Mesenchymal stem cell (in vitro differentiated cells and primary cell): Measurements from ENCODE around the gene GPA33.

Source experiments
- DNase-seq: peaks from one replicate; pipeline ENCODE4 v3.0.0-alpha.2; 2013
- H2AFZ ChIP-seq: one replicate; pipeline ENCODE4 v1.6.1; 2013; ENCODE audit warnings: low read depth, mild to moderate bottlenecking, control low read depth, inconsistent platforms, low read length, moderate library complexity
- H2AK5ac ChIP-seq: 2 replicates; pipeline ENCODE4 v1.6.1; 2013; ENCODE audit warnings: low read length, moderate library complexity, mild to moderate bottlenecking, inconsistent platforms; ENCODE audit not compliant: severe bottlenecking
- H2BK120ac ChIP-seq: one replicate; pipeline ENCODE4 v1.6.1; 2013; ENCODE audit warnings: low read depth, mild to moderate bottlenecking, inconsistent platforms, low read length, moderate library complexity
- H2BK12ac ChIP-seq, 2 experiments: one replicate each; pipeline ENCODE4 v1.6.1; 2013; ENCODE audit warnings: inconsistent platforms in 2 of 2, low read length in 2 of 2, mild to moderate bottlenecking in 2 of 2, moderate library complexity in 2 of 2, control low read depth in 1 of 2
- H2BK15ac ChIP-seq: one replicate; pipeline ENCODE4 v1.6.1; 2013; ENCODE audit warnings: mild to moderate bottlenecking, low read depth, inconsistent platforms; ENCODE audit not compliant: poor library complexity, severe bottlenecking
- H2BK5ac ChIP-seq: 2 replicates; pipeline ENCODE4 v1.6.1; 2013; ENCODE audit warnings: low read depth, mild to moderate bottlenecking, low read length, control low read depth, inconsistent platforms; ENCODE audit not compliant: poor library complexity, severe bottlenecking
- H3K14ac ChIP-seq, 2 experiments: one replicate each; pipeline ENCODE4 v1.6.1; 2013; ENCODE audit warnings: inconsistent platforms in 2 of 2, low read length in 2 of 2, control low read depth in 1 of 2, mild to moderate bottlenecking in 1 of 2, moderate library complexity in 1 of 2
- H3K18ac ChIP-seq, 2 experiments: one replicate each; pipeline ENCODE4 v1.6.1; 2013; ENCODE audit warnings: inconsistent platforms in 2 of 2, low read length in 2 of 2, control low read depth in 1 of 2, low read depth in 1 of 2, mild to moderate bottlenecking in 1 of 2
- H3K23ac ChIP-seq, 2 experiments: one replicate each; pipeline ENCODE4 v1.6.1; 2013; ENCODE audit warnings: inconsistent platforms in 2 of 2, low read length in 2 of 2, mild to moderate bottlenecking in 2 of 2, moderate library complexity in 2 of 2, control low read depth in 1 of 2
- H3K27ac ChIP-seq: 2 replicates; pipeline ENCODE4 v1.5.1; 2013; ENCODE audit warnings: mild to moderate bottlenecking, moderate library complexity, low read length, control low read depth, inconsistent platforms; ENCODE audit not compliant: poor library complexity, severe bottlenecking
- H3K27me3 ChIP-seq, 2 experiments: 2 replicates each; pipeline versions ENCODE4 v1.6.1 to v1.7.0; 2013; ENCODE audit warnings: low read length in 2 of 2, mild to moderate bottlenecking in 2 of 2, moderate library complexity in 2 of 2, control low read depth in 1 of 2, inconsistent platforms in 1 of 2; ENCODE audit not compliant: control insufficient read depth in 1 of 2, insufficient read depth in 1 of 2
- H3K36me3 ChIP-seq, 2 experiments: 2 replicates each; pipeline versions ENCODE4 v1.6.1 to v1.7.0; 2013; ENCODE audit warnings: low read length in 2 of 2, control low read depth in 1 of 2, inconsistent platforms in 1 of 2, low read depth in 1 of 2, mild to moderate bottlenecking in 1 of 2; ENCODE audit not compliant: insufficient read depth in 2 of 2, control insufficient read depth in 1 of 2
- H3K4ac ChIP-seq, 2 experiments: one replicate each; pipeline ENCODE4 v1.6.1; 2013; ENCODE audit warnings: inconsistent platforms in 2 of 2, low read length in 2 of 2, mild to moderate bottlenecking in 2 of 2, moderate library complexity in 2 of 2, control low read depth in 1 of 2, low read depth in 1 of 2
- H3K4me1 ChIP-seq: 2 replicates; pipeline ENCODE4 v1.6.1; 2013; ENCODE audit warnings: low read depth, low read length, control low read depth; ENCODE audit not compliant: control insufficient read depth, insufficient read depth
- H3K4me2 ChIP-seq: 2 replicates; pipeline ENCODE4 v1.6.1; 2013; ENCODE audit warnings: low read length, mild to moderate bottlenecking, inconsistent platforms; ENCODE audit not compliant: poor library complexity, severe bottlenecking
- H3K4me3 ChIP-seq, 2 experiments: 2 replicates each; pipeline versions ENCODE4 v1.5.1 to v1.7.0; 2013; ENCODE audit warnings: low read length in 2 of 2, mild to moderate bottlenecking in 2 of 2, control low read depth in 1 of 2, low read depth in 1 of 2; ENCODE audit not compliant: insufficient read depth in 1 of 2
- H3K79me1 ChIP-seq: replicated peaks from 2 replicates; pipeline ENCODE4 v1.6.1; 2013; ENCODE audit warnings: mild to moderate bottlenecking, control low read depth, low read length, inconsistent platforms; ENCODE audit not compliant: poor library complexity, severe bottlenecking
- H3K9ac ChIP-seq: 2 replicates; pipeline ENCODE4 v1.7.0; 2013; ENCODE audit warnings: mild to moderate bottlenecking, low read length, moderate library complexity
- H3K9me3 ChIP-seq: 2 replicates; pipeline ENCODE4 v1.7.0; 2013; ENCODE audit warnings: mild to moderate bottlenecking, low read length; ENCODE audit not compliant: control insufficient read depth
- H4K8ac ChIP-seq: one replicate; pipeline ENCODE4 v1.6.1; 2013; ENCODE audit warnings: inconsistent platforms, mild to moderate bottlenecking, low read length, moderate library complexity
- H4K91ac ChIP-seq: one replicate; pipeline ENCODE4 v1.6.1; 2013; ENCODE audit warnings: mild to moderate bottlenecking, low read length, inconsistent platforms
- WGBS: methylation state at CpG from one replicate; pipeline ENCODE4 v1.1.7; 2013; ENCODE audit warnings: mixed read lengths; 5-methylcytosine and 5-hydroxymethylcytosine counted together

Gene GPA33

GRCh38 chr1:167111868-167112709 lies 21.9 kb upstream of the GPA33 start:
- H2BK5ac ChIP-seq, result no peak overlapping the region
- H2BK12ac ChIP-seq, result no peak overlapping the region
- H3K4me2 ChIP-seq, result no peak overlapping the region
- no peak overlapping the region for H2AK5ac ChIP-seq
- H3K27me3 ChIP-seq, result peaks cover 9 to 26% of the 10 kb centered on the region in 2 experiments
- H3K23ac ChIP-seq, result no peak overlapping the region
- no peaks in the 10 kb centered on the region for H3K36me3 ChIP-seq
- no peak overlapping the region for H3K9ac ChIP-seq
- H3K18ac ChIP-seq, result no peak overlapping the region
- H3K27ac ChIP-seq, result no peak overlapping the region
- no peak overlapping the region for H2BK15ac ChIP-seq
- H3K14ac ChIP-seq, result no peak overlapping the region
- no peak overlapping the region for H4K8ac ChIP-seq
- 85% methylated on average over 4 of the region's 4 CpGs for WGBS
- H4K91ac ChIP-seq, result no peak overlapping the region
- H3K4me1 ChIP-seq, result peaks cover 2% of the 10 kb centered on the region
- no peaks in the 10 kb centered on the region for H3K79me1 ChIP-seq
- no peak overlapping the region for H2AFZ ChIP-seq
- H3K9me3 ChIP-seq, result no peaks in the 10 kb centered on the region
- no peak overlapping the region for H3K4me3 ChIP-seq
- no peak overlapping the region for H3K4ac ChIP-seq
- no peak for DNase-seq
- H2BK120ac ChIP-seq, result no peak overlapping the region

- Histone ChIP-seq H3K14ac (no peak overlapping the region), H2AFZ (no peak overlapping the region), H3K9me3 (no peaks in the 10 kb centered on the region), H2BK15ac (no peak overlapping the region), H3K18ac (no peak overlapping the region), H3K27me3 (peaks cover 5 to 29% of the 10 kb centered on the region in 2 experiments), H3K23ac (no peak overlapping the region), H2AK5ac (no peak overlapping the region), H3K27ac (no peak overlapping the region), H2BK12ac (no peak overlapping the region), H2BK120ac (no peak overlapping the region), H3K4me1 (peaks cover 2% of the 10 kb centered on the region), H3K79me1 (no peaks in the 10 kb centered on the region), H3K4me2 (no peak overlapping the region), H3K36me3 (no peaks in the 10 kb centered on the region), H3K9ac (no peak overlapping the region), H4K8ac (no peak overlapping the region), H4K91ac (no peak overlapping the region), H3K4me3 (no peak overlapping the region), H2BK5ac (no peak overlapping the region), H3K4ac (no peak overlapping the region)
- no peak for DNase-seq
- 91% methylated on average over 3 of the region's 3 CpGs for WGBS
Observed at GRCh38 chr1:167110586-167110985, 20.4 kb upstream of the GPA33 start.

- H2BK15ac ChIP-seq, result no peak overlapping the region
- peak overlapping the region; percentile 27 for H4K8ac ChIP-seq
- no peak overlapping the region for H3K18ac ChIP-seq
- no peak overlapping the region for H3K27ac ChIP-seq
- DNase-seq, result no peak
- H3K36me3 ChIP-seq, result no peaks in the 10 kb centered on the region
- H3K4me2 ChIP-seq, result no peak overlapping the region
- no peak overlapping the region for H3K4ac ChIP-seq
- no peak overlapping the region for H3K4me3 ChIP-seq
- no peak overlapping the region for H3K9ac ChIP-seq
- no peak overlapping the region for H2BK12ac ChIP-seq
- no peak overlapping the region for H4K91ac ChIP-seq
- H2AFZ ChIP-seq, result no peak overlapping the region
- H3K79me1 ChIP-seq, result no peaks in the 10 kb centered on the region
- H3K9me3 ChIP-seq, result no peaks in the 10 kb centered on the region
- WGBS, result 80% methylated on average over 2 of the region's 2 CpGs
- H3K27me3 ChIP-seq, result peaks cover 0 to 34% of the 10 kb centered on the region in 2 experiments
- H3K4me1 ChIP-seq, result peaks cover 2% of the 10 kb centered on the region
- H3K14ac ChIP-seq, result no peak overlapping the region
- no peak overlapping the region for H2AK5ac ChIP-seq
- no peak overlapping the region for H2BK120ac ChIP-seq
- H3K23ac ChIP-seq, result no peak overlapping the region
- no peak overlapping the region for H2BK5ac ChIP-seq
Observed at GRCh38 chr1:167109125-167109524, 18.9 kb upstream of the GPA33 start.

- no peaks in the 10 kb centered on the region for H3K36me3 ChIP-seq
Observed at GRCh38 chr1:167107456-167107855, 17.3 kb upstream of the GPA33 start.

More at GRCh38 chr1:167107456-167107855, 17.3 kb upstream of the GPA33 start:
- Histone ChIP-seq H2BK120ac (no peak overlapping the region), H2AK5ac (no peak overlapping the region), H3K4me2 (no peak overlapping the region), H4K8ac (no peak overlapping the region), H2BK12ac (no peak overlapping the region), H3K27me3 (peaks cover 0 to 36% of the 10 kb centered on the region in 2 experiments), H3K4me3 (no peak overlapping the region), H3K9ac (no peak overlapping the region), H3K9me3 (no peaks in the 10 kb centered on the region), H3K4ac (no peak overlapping the region), H2AFZ (no peak overlapping the region), H4K91ac (no peak overlapping the region), H2BK15ac (no peak overlapping the region), H2BK5ac (no peak overlapping the region), H3K18ac (no peak overlapping the region), H3K23ac (no peak overlapping the region), H3K14ac (no peak overlapping the region), H3K79me1 (no peaks in the 10 kb centered on the region), H3K4me1 (peaks cover 7% of the 10 kb centered on the region), H3K27ac (no peak overlapping the region)
- DNase-seq, result peak; percentile 24
